H1 (cell line): ENCODE results near the gene JAG1. TPM values are rescaled to one million over a fixed set of nuclear protein-coding genes. Genes with fewer than 3 reads are reported as not detected.

Experiments used
- CTCF ChIA-PET: fragments of 300-600 bp; sonication (Branson Sonifier 250); formaldehyde crosslinking; loops from one replicate; lab custom pipeline; 2021; ENCODE audit not compliant: partially characterized antibody; lab: Charles Lee
- POLR2A ChIA-PET: fragments of 300-600 bp; sonication (Branson Sonifier 250); formaldehyde crosslinking; loops from one replicate; lab custom pipeline; 2021; ENCODE audit warnings: inconsistent platforms; ENCODE audit not compliant: partially characterized antibody; lab: Charles Lee
- DNase-seq, 2 experiments: peaks; one replicate each; pipeline versions ENCODE4 v3.0.0 to v3.0.0-alpha.2; 2010 to 2022; ENCODE audit warnings: low spot score in 2 of 2, low read depth in 1 of 2, mixed read lengths in 1 of 2
- FAIRE-seq: peaks from 2 replicates; lab custom pipeline; 2011; peaks lifted over from hg19 to GRCh38; lab: Jason Lieb, UNC
- H2AFZ ChIP-seq: 2 replicates; pipeline ENCODE4 v1.8.1; 2012; ENCODE audit warnings: low read length, inconsistent platforms
- H2AK5ac ChIP-seq: 2 replicates; pipeline ENCODE4 v1.6.1; 2013; ENCODE audit warnings: low read depth, low read length
- H2BK120ac ChIP-seq: replicated peaks from 2 replicates; pipeline ENCODE3; 2013; ENCODE audit warnings: low read depth, low read length, inconsistent platforms
- H2BK12ac ChIP-seq: 2 replicates; pipeline ENCODE4 v1.6.1; 2013; ENCODE audit warnings: low read depth, low read length
- H2BK15ac ChIP-seq: 2 replicates; pipeline ENCODE4 v1.6.1; 2013; ENCODE audit warnings: low read length
- H2BK20ac ChIP-seq: 2 replicates; pipeline ENCODE4 v1.6.1; 2013; ENCODE audit warnings: low read length
- H2BK5ac ChIP-seq: 2 replicates; pipeline ENCODE4 v1.6.1; 2013; ENCODE audit warnings: low read depth, low read length
- H3K14ac ChIP-seq: 2 replicates; pipeline ENCODE4 v1.6.1; 2013; ENCODE audit warnings: inconsistent platforms; ENCODE audit not compliant: insufficient read length
- H3K18ac ChIP-seq: 2 replicates; pipeline ENCODE4 v1.6.1; 2013; ENCODE audit warnings: low read length; ENCODE audit errors: extremely low read depth
- H3K23ac ChIP-seq: 2 replicates; pipeline ENCODE4 v1.6.1; 2013; ENCODE audit warnings: inconsistent platforms; ENCODE audit not compliant: insufficient read length
- H3K23me2 ChIP-seq: 2 replicates; pipeline ENCODE4 v1.6.1; 2013; ENCODE audit warnings: low read depth, low read length
- H3K27ac ChIP-seq: 2 replicates; pipeline ENCODE4 v1.6.1; 2011; ENCODE audit warnings: low read depth, low read length, inconsistent platforms
- H3K27me3 ChIP-seq, 4 experiments: replicated peaks in 1 of 4; 1 replicate in 1 of 4; 2 replicates in 3 of 4; pipeline versions ENCODE4 v1.6.1 to v1.8.1; 2011 to 2013; ENCODE audit warnings: low read length in 3 of 4, mild to moderate bottlenecking in 3 of 4, inconsistent platforms in 2 of 4, mixed read lengths in 2 of 4, moderate library complexity in 1 of 4; ENCODE audit not compliant: control insufficient read depth in 3 of 4, insufficient read depth in 3 of 4; ENCODE audit errors: extremely low read depth in 1 of 4
- H3K36me3 ChIP-seq, 4 experiments: 2 replicates each; pipeline versions ENCODE4 v1.6.1 to v1.8.1; 2011 to 2013; ENCODE audit warnings: mild to moderate bottlenecking in 4 of 4, low read length in 3 of 4, moderate library complexity in 2 of 4, control low read depth in 1 of 4, inconsistent platforms in 1 of 4; ENCODE audit not compliant: insufficient read depth in 4 of 4, control insufficient read depth in 2 of 4
- H3K4ac ChIP-seq: replicated peaks from 2 replicates; pipeline ENCODE3; 2013; ENCODE audit warnings: low read length, low read depth, mixed read lengths, inconsistent platforms; ENCODE audit not compliant: insufficient read length
- H3K4me1 ChIP-seq, 4 experiments: replicated peaks in 1 of 4; 1 replicate in 1 of 4; 2 replicates in 3 of 4; pipeline versions ENCODE4 v1.6.1 to v1.8.1; 2011 to 2013; ENCODE audit warnings: low read length in 3 of 4, inconsistent platforms in 2 of 4, mixed read lengths in 1 of 4; ENCODE audit not compliant: insufficient read depth in 4 of 4, control insufficient read depth in 3 of 4
- H3K4me2 ChIP-seq, 2 experiments: 2 replicates each; pipeline versions ENCODE4 v1.6.1 to v1.8.1; 2011 to 2013; ENCODE audit warnings: low read depth in 2 of 2, low read length in 2 of 2, control low read depth in 1 of 2, inconsistent platforms in 1 of 2, mild to moderate bottlenecking in 1 of 2; ENCODE audit not compliant: insufficient read depth in 1 of 2
- H3K4me3 ChIP-seq, 4 experiments: fragments of 200-600, 300-600 bp in 1 of 4; sonication (generic), shearing (Covaris generic), sonication (Bioruptor Twin) in 1 of 4; 2 replicates each; pipeline versions ENCODE4 v1.5.1 to v1.8.1; 2011 to 2016; ENCODE audit warnings: low read length in 4 of 4, low read depth in 3 of 4, control low read depth in 2 of 4, inconsistent platforms in 2 of 4, mild to moderate bottlenecking in 2 of 4, mixed read lengths in 1 of 4, moderate library complexity in 1 of 4; ENCODE audit not compliant: insufficient read depth in 2 of 4; ENCODE audit errors: extremely low read depth in 1 of 4
- H3K56ac ChIP-seq: replicated peaks from 2 replicates; pipeline ENCODE3; 2013; ENCODE audit warnings: low read depth, mild to moderate bottlenecking, mixed read lengths, low read length, inconsistent platforms; ENCODE audit not compliant: insufficient read length
- H3K79me1 ChIP-seq: 2 replicates; pipeline ENCODE4 v1.6.1; 2013; ENCODE audit warnings: low read depth, low read length, control low read depth
- H3K79me2 ChIP-seq, 2 experiments: 2 replicates each; pipeline versions ENCODE4 v1.6.1 to v1.8.1; 2012 to 2013; ENCODE audit warnings: low read length in 2 of 2, mild to moderate bottlenecking in 2 of 2, inconsistent platforms in 1 of 2; ENCODE audit not compliant: insufficient read depth in 2 of 2, control insufficient read depth in 1 of 2
- H3K9ac ChIP-seq, 4 experiments: replicated peaks in 1 of 4; 1 replicate in 1 of 4; 2 replicates in 3 of 4; pipeline versions ENCODE4 v1.6.1 to v1.8.1; 2011 to 2013; ENCODE audit warnings: low read depth in 3 of 4, low read length in 3 of 4, control low read depth in 2 of 4, mild to moderate bottlenecking in 2 of 4, moderate library complexity in 2 of 4, inconsistent platforms in 1 of 4; ENCODE audit errors: extremely low read depth in 1 of 4
- H3K9me3 ChIP-seq, 2 experiments: 2 replicates each; pipeline versions ENCODE4 v1.6.1 to v1.8.1; 2012 to 2013; ENCODE audit warnings: mild to moderate bottlenecking in 2 of 2, moderate library complexity in 2 of 2, control low read depth in 1 of 2, inconsistent platforms in 1 of 2, low read depth in 1 of 2, low read length in 1 of 2, mixed read lengths in 1 of 2; ENCODE audit not compliant: insufficient read depth in 2 of 2
- H4K20me1 ChIP-seq, 2 experiments: replicated peaks in 1 of 2; 2 replicates each; pipeline versions ENCODE3 to v1.8.1; 2011 to 2013; ENCODE audit warnings: inconsistent platforms in 2 of 2, low read length in 2 of 2, mild to moderate bottlenecking in 1 of 2; ENCODE audit not compliant: insufficient read depth in 2 of 2, control insufficient read depth in 1 of 2
- H4K5ac ChIP-seq: 2 replicates; pipeline ENCODE4 v1.6.1; 2013; ENCODE audit warnings: low read length, low read depth, mixed read lengths, inconsistent platforms; ENCODE audit not compliant: insufficient read length
- H4K8ac ChIP-seq: 2 replicates; pipeline ENCODE4 v1.8.0; 2013; ENCODE audit warnings: mild to moderate bottlenecking, moderate library complexity, low read length, inconsistent platforms; ENCODE audit not compliant: insufficient read depth; ENCODE audit errors: extremely low read depth
- H4K91ac ChIP-seq: replicated peaks from 2 replicates; pipeline ENCODE3; 2013; ENCODE audit warnings: low read length, mixed read lengths, inconsistent platforms; ENCODE audit not compliant: insufficient read length
- BRCA1 ChIP-seq: IDR thresholded peaks from 2 replicates; pipeline ENCODE4 v1.6.1; 2012; ENCODE audit warnings: low read depth, low read length, improper control_type of control experiment
- CBX5 ChIP-seq: fragments of 300-800, 300-1000 bp; sonication (generic); IDR thresholded peaks from 2 replicates; pipeline ENCODE4 v1.7.1; 2016; ENCODE audit warnings: antibody characterized with exemption, low read length, low read depth
- CBX8 ChIP-seq: fragments of 300-800, 300-1000 bp; sonication (generic); IDR thresholded peaks from 2 replicates; pipeline ENCODE4 v1.7.1; 2016; ENCODE audit warnings: low read depth, low read length, borderline replicate concordance
- EP300 ChIP-seq, 2 experiments: IDR thresholded peaks; 1 replicate in 1 of 2; 2 replicates in 1 of 2; pipeline ENCODE4 v1.6.1; 2011 to 2012; ENCODE audit warnings: low read depth in 2 of 2, low read length in 2 of 2, mild to moderate bottlenecking in 2 of 2, borderline replicate concordance in 1 of 2, inconsistent platforms in 1 of 2, moderate library complexity in 1 of 2
- GTF2F1 ChIP-seq: IDR thresholded peaks from 2 replicates; pipeline ENCODE4 v1.6.1; 2012; ENCODE audit warnings: low read depth, low read length, improper control_type of control experiment, borderline replicate concordance
- JUN ChIP-seq: IDR thresholded peaks from 2 replicates; pipeline ENCODE4 v1.6.1; 2011; ENCODE audit warnings: low read depth, mild to moderate bottlenecking, improper control_type of control experiment, low read length
- KDM1A ChIP-seq: fragments of 200-600, 300-600 bp; sonication (generic); IDR thresholded peaks from 2 replicates; pipeline ENCODE4 v1.7.1; 2016; ENCODE audit warnings: mild to moderate bottlenecking, low read length, borderline replicate concordance
- RAD21 ChIP-seq, 2 experiments: IDR thresholded peaks in 1 of 2; conservative IDR thresholded peaks in 1 of 2; 2 replicates each; pipeline ENCODE4 v1.6.1; 2011; ENCODE audit warnings: low read depth in 2 of 2, low read length in 2 of 2, improper control_type of control experiment in 1 of 2, inconsistent platforms in 1 of 2, mild to moderate bottlenecking in 1 of 2, moderate library complexity in 1 of 2
- RBBP5 ChIP-seq: IDR thresholded peaks from 2 replicates; pipeline ENCODE4 v1.7.1; 2012; ENCODE audit warnings: low read depth, mild to moderate bottlenecking, inconsistent platforms, low read length, moderate library complexity, borderline replicate concordance
- SIRT6 ChIP-seq: IDR thresholded peaks from one replicate; pipeline ENCODE4 v1.7.1; 2012; ENCODE audit warnings: low read length, inconsistent platforms
- SP1 ChIP-seq: IDR thresholded peaks from 2 replicates; pipeline ENCODE4 v1.6.1; 2011; ENCODE audit warnings: low read depth, low read length
- SP4 ChIP-seq: IDR thresholded peaks from 2 replicates; pipeline ENCODE4 v1.6.1; 2012; ENCODE audit warnings: low read length, inconsistent platforms
- SUZ12 ChIP-seq: fragments of 200-600 bp; sonication (generic); IDR thresholded peaks from 2 replicates; pipeline ENCODE4 v1.6.1; 2012; ENCODE audit warnings: mild to moderate bottlenecking, inconsistent platforms, low read length, moderate library complexity, mixed read lengths
- TEAD4 ChIP-seq: IDR thresholded peaks from 2 replicates; pipeline ENCODE4 v1.6.1; 2012; ENCODE audit warnings: low read depth, low read length, inconsistent platforms, mixed read lengths
- YY1 ChIP-seq: IDR thresholded peaks from 2 replicates; pipeline ENCODE4 v1.6.1; 2011; ENCODE audit warnings: low read depth, mild to moderate bottlenecking, low read length
- WGBS, 2 experiments: shearing (Covaris generic) in 1 of 2; methylation state at CpG; one replicate each; pipeline versions ENCODE4 v1.1.6 to v1.1.7; 2013 to 2015; ENCODE audit warnings: low lambda C conversion rate in 2 of 2, mixed read lengths in 2 of 2, inconsistent platforms in 1 of 2, low coverage in 1 of 2, missing lambda C conversion rate in 1 of 2; ENCODE audit not compliant: insufficient replicate concordance in 2 of 2, insufficient coverage in 1 of 2, insufficient read length in 1 of 2; ENCODE audit errors: extremely low coverage in 1 of 2, missing lambda C conversion rate in 1 of 2; 5-methylcytosine and 5-hydroxymethylcytosine counted together
- polyA plus RNA-seq, 7 experiments: library from polyadenylated mRNA; depleted of rRNA in 3 of 7; stranded (reverse) in 5 of 7; unstranded in 2 of 7; fragments of >200 nt in 5 of 7; fragments of 200-250 nt in 2 of 7; gene quantifications; 1 replicate in 5 of 7; 2 replicates in 1 of 7; 4 replicates in 1 of 7; pipeline versions ENCODE4 v1.2.1 to v1.2.3, GENCODE V29; 2011 to 2013; ENCODE audit warnings: missing spikeins in 2 of 7, mixed read lengths in 2 of 7
- total RNA-seq: library from RNA; stranded (reverse); fragmentation: NEBNext Ultra II Directional; extraction: Animal tissue kit (Norgen Biotek cat#: 25700); gene quantifications from 2 replicates; pipeline ENCODE4 v1.2.1, GENCODE V29; 2021

The JAG1 gene
- total and polyA plus RNA-seq, 2 of the 8 experiments (the other 6 are each of a cell fraction or from before 2014, with no cell fraction given) = 13.5 to 27.3 TPM

GRCh38 chr20:10676518-10676917 is 2.7 kb upstream of the JAG1 start:
- Histone ChIP-seq H3K27ac (no peak overlapping the region), H3K23ac (no peak overlapping the region), H3K27me3 (no peaks in the 10 kb centered on the region; a peak in 1 of 7 replicates), H3K14ac (no peak overlapping the region), H3K4me2 (no peak overlapping the region), H3K18ac (no peak overlapping the region), H3K23me2 (peaks cover 19% of the 10 kb centered on the region), H4K20me1 (no peaks in the 10 kb centered on the region), H2BK20ac (no peak overlapping the region), H2AFZ (no peak overlapping the region), H4K8ac (no peak overlapping the region), H2BK15ac (no peak overlapping the region), H3K4me1 (peaks cover 0 to 5% (median 3%) of the 10 kb centered on the region in 4 experiments; a peak in 5 of 7 replicates), H3K4me3 (no peak overlapping the region), H3K56ac (no peak overlapping the region), H2BK12ac (no peak overlapping the region), H3K9ac (no peak overlapping the region), H3K4ac (no peak overlapping the region), H3K79me1 (no peaks in the 10 kb centered on the region), H3K79me2 (peaks cover 0 to 11% of the 10 kb centered on the region in 2 experiments; a peak in 2 of 4 replicates), H2BK120ac (no peak overlapping the region), H2AK5ac (no peak overlapping the region), H3K9me3 (no peaks in the 10 kb centered on the region), H4K5ac (no peak overlapping the region), H2BK5ac (no peak overlapping the region), H3K36me3 (no peaks in the 10 kb centered on the region), H4K91ac (no peak overlapping the region)
- 82% methylated on average over 3 of the region's 3 CpGs; no CpG with 5 or more reads in 1 of the 2 experiments for WGBS, 2 experiments
- ChIA-PET CTCF (interaction anchor here (0.9 to 4.2 kb wide), 10 partner anchors 10 to 868 kb away, joined by 3 to 23 read pairs (median 4); no protein-coding TSS in a partner anchor), POLR2A (interaction anchor here (1.0 kb wide), 1 partner anchor 12 kb away, joined by 3 read pairs; no protein-coding TSS in a partner anchor)
- DNase-seq (no peak), FAIRE-seq (no peak)
- TF ChIP-seq SUZ12 (no peak), TEAD4 (no peak), YY1 (no peak), CBX5 (no peak), JUN (no peak), GTF2F1 (no peak), RAD21 (IDR thresholded peaks at IDR 0.05 in 1 of 2, conservative IDR thresholded peaks at IDR 0.05 in 1 of 2; ENCODE audit: low read depth in 2 of 2, low read length in 2 of 2) (no peak), CBX8 (no peak), SIRT6 (no peak), BRCA1 (no peak), SP1 (no peak), EP300 (IDR thresholded peaks at IDR 0.05; ENCODE audit: borderline replicate concordance in 1 of 2, low read depth in 2 of 2, low read length in 2 of 2) (no peak), RBBP5 (no peak), KDM1A (no peak), SP4 (no peak)
